ENCODE data around the gene ST6GALNAC4.

DNA sequence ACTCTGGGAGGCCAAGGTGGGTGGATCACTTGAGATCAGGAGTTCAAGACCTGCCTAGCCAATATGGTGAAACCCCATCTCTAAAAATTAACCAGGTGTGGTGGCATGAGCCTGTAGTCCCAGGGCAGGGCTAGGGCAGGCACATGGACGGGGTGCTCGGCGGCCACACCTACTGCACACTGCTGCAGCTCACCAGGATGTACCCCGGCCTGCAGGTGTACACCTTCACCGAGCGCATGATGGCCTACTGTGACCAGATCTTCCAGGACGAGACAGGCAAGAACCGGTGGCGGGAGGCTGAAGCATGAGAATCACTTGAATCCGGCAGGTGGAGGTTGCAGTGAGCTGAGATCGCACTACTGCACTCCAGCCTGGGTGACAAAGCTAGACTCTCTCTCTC is 3.2 kb downstream of the ST6GALNAC4 start:
- TF ChIP-seq, protein P1, sequence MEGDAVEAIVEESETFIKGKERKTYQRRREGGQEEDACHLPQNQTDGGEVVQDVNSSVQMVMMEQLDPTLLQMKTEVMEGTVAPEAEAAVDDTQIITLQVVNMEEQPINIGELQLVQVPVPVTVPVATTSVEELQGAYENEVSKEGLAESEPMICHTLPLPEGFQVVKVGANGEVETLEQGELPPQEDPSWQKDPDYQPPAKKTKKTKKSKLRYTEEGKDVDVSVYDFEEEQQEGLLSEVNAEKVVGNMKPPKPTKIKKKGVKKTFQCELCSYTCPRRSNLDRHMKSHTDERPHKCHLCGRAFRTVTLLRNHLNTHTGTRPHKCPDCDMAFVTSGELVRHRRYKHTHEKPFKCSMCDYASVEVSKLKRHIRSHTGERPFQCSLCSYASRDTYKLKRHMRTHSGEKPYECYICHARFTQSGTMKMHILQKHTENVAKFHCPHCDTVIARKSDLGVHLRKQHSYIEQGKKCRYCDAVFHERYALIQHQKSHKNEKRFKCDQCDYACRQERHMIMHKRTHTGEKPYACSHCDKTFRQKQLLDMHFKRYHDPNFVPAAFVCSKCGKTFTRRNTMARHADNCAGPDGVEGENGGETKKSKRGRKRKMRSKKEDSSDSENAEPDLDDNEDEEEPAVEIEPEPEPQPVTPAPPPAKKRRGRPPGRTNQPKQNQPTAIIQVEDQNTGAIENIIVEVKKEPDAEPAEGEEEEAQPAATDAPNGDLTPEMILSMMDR (conservative IDR thresholded peaks at IDR 0.05) = no peak
- no peak for TF ChIP-seq EZH2 (IDR thresholded peaks at IDR 0.05; ENCODE audit: low read depth)

All from PC-9 (cell line).